Stimulated activated CD8-positive, alpha-beta memory T cell treated with anti-CD3 and anti-CD28 coated beads, Interleukin-2, amount 100 ng/mL, for 1 hour (primary cell): ENCODE results near the gene TEKT3.

Experiments
- DNase-seq, 2 donors: peaks; one replicate each; pipeline ENCODE4 v3.0.0-alpha.2; 2020; ENCODE audit warnings: low read depth in 2 of 2

TEKT3 gene

GRCh38 chr17:15349119-15349518 is 7.7 kb upstream of the TEKT3 start:
- DNase-seq: no peak

- no peak for DNase-seq
Measured at GRCh38 chr17:15348021-15348420, 6.6 kb upstream of the TEKT3 start.

- DNase-seq: no peak
Measured at GRCh38 chr17:15346066-15346595, 4.7 kb upstream of the TEKT3 start.

GRCh38 chr17:15343749-15344148 is 2.4 kb upstream of the TEKT3 start:
- DNase-seq: no peak

- DNase-seq: no peak
Measured at GRCh38 chr17:15342460-15342859, 1.1 kb upstream of the TEKT3 start.

- DNase-seq: no peak
Measured at GRCh38 chr17:15341966-15342365, 569 bp upstream of the TEKT3 start.

GRCh38 chr17:15340966-15341365 is 431 bp downstream of the TEKT3 start:
- DNase-seq: no peak

GRCh38 chr17:15335446-15335845 is 6.0 kb downstream of the TEKT3 start:
- DNase-seq: no peak

- no peak for DNase-seq
Measured at GRCh38 chr17:15334266-15334665, 7.1 kb downstream of the TEKT3 start.

GRCh38 chr17:15332338-15332737 is 9.1 kb downstream of the TEKT3 start:
- DNase-seq: no peak

GRCh38 chr17:15323131-15323530 is 18.3 kb downstream of the TEKT3 start:
- no peak for DNase-seq

GRCh38 chr17:15321556-15322251 is 19.7 kb downstream of the TEKT3 start:
- no peak for DNase-seq

GRCh38 chr17:15319452-15320010 is 21.9 kb downstream of the TEKT3 start:
- DNase-seq: no peak

GRCh38 chr17:15311996-15312395 is 29.4 kb downstream of the TEKT3 start:
- no peak for DNase-seq

GRCh38 chr17:15309793-15310192 is 31.6 kb downstream of the TEKT3 start:
- no peak for DNase-seq

- no peak for DNase-seq
Measured at GRCh38 chr17:15309236-15309635, 32.2 kb downstream of the TEKT3 start.

GRCh38 chr17:15308758-15309157 is 32.6 kb downstream of the TEKT3 start:
- no peak for DNase-seq

GRCh38 chr17:15307710-15308111 is 33.7 kb downstream of the TEKT3 start:
- no peak for DNase-seq

- no peak for DNase-seq
Measured at GRCh38 chr17:15303851-15304250, 37.5 kb downstream of the TEKT3 start.

- DNase-seq: no peak
Measured at GRCh38 chr17:15303268-15303667, 38.1 kb downstream of the TEKT3 start.

- DNase-seq: no peak
Measured at GRCh38 chr17:15301845-15302244, 39.6 kb downstream of the TEKT3 start.

GRCh38 chr17:15298176-15298575 is 43.2 kb downstream of the TEKT3 start:
- DNase-seq: no peak

GRCh38 chr17:15293558-15293957 is 47.8 kb downstream of the TEKT3 start:
- no peak for DNase-seq
